Measurements from ENCODE around the gene OVOL1.
"Not testable (repeated sequence)": the region's sequence is repeated elsewhere in the genome, so short reads cannot be mapped to it uniquely, and the experiment has no call there.

Gene OVOL1

DNA sequence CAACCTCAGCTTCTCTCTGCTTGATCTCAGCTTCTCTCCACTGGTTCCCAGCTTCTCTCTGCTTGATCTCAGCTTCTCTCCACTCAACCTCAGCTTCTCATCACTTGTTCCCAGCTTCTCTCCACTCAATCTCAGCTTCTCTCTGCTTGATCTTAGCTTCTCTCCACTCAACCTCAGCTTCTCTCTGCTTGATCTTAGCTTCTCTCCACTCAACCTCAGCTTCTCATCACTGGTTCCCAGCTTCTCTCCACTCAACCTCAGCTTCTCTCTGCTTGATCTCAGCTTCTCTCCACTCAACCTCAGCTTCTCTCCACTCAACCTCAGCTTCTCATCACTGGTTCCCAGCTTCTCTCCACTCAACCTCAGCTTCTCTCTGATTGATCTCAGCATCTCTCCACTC lies 45.4 kb downstream of the OVOL1 start:
- not testable (repeated sequence) for H2BK12ac ChIP-seq (ENCODE audit: low read length in 2 of 2); H3K9me3 ChIP-seq (ENCODE audit: control insufficient read depth, low read length); H3K9ac ChIP-seq (ENCODE audit: low read length)

DNA sequence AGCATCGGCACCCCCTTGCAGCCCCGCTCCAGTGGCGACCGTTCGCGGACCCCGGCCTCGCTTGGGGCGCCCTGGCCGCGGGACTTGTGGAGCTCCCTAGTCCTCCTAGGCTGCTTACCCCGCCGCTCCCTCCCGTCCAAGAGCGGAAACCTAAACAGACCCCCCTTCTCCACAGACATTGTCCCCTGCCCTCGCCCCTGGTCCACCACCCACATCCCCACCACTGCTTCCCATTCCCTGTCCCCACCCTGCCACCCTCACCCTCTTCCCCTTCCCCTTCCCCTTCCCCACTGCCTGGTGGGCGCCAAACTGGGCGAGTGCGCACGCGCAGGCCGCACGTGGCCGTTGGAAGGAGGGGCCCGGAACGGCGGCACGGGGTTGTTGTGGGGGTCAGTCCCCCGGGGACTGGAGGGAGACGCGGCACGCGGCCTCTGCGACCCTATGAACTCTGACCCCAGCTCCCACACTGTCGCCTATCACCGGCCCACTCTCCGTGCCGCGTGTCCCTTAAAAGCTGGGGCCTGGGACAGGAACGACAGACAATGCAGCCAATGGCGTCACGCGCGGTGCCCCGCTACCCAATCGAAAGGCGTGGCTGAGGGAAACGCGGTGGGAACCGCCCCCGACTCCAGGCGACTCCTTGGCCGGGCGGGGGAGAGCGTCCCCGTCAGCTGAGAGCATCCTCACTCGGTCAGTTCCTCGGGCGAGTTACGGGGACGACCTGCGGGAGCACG lies 46.6 kb downstream of the OVOL1 start, which contains the start of gene SNX32:
Gene SNX32, plus strand, starts transcription at position 667 of the 734 bp plus-strand sequence. CDS start 103 bp downstream, outside the sequence.
- H3K9me3 ChIP-seq (ENCODE audit: control insufficient read depth, low read length), result no peaks in the 10 kb centered on the region
- H4K91ac ChIP-seq (ENCODE audit: low read length), result peak within 1 kb of the TSS; percentile 91
- peak within 1 kb of the TSS; percentile 64 for H3K4me2 ChIP-seq (ENCODE audit: low read length, poor library complexity, severe bottlenecking)
- H3K14ac ChIP-seq (ENCODE audit: low read length in 2 of 2), result peak within 1 kb of the TSS in 1 of 2 experiments; percentile 93
- peak within 1 kb of the TSS; percentile 72 to 87 for H3K18ac ChIP-seq (ENCODE audit: low read depth in 1 of 2, low read length in 2 of 2)
- H2BK15ac ChIP-seq (ENCODE audit: low read depth, poor library complexity, severe bottlenecking), result peak within 1 kb of the TSS; percentile 84
- no peak within 1 kb of the TSS for H3K23ac ChIP-seq (ENCODE audit: low read length in 2 of 2)
- peak within 1 kb of the TSS; percentile 83 for H3K9ac ChIP-seq (ENCODE audit: low read length)
- peaks cover 16% of the 10 kb centered on the region for H3K4me1 ChIP-seq (ENCODE audit: control insufficient read depth, insufficient read depth, low read depth, low read length)
- H2AFZ ChIP-seq (ENCODE audit: low read depth, low read length), result peak within 1 kb of the TSS; percentile 48
- peak; percentile 93 for DNase-seq
- H2BK5ac ChIP-seq (ENCODE audit: low read depth, low read length, poor library complexity, severe bottlenecking), result no peak within 1 kb of the TSS
- 6% methylated on average over 55 of the region's 63 CpGs for WGBS
- H2AK5ac ChIP-seq (ENCODE audit: low read length, severe bottlenecking), result no peak within 1 kb of the TSS
- no peaks in the 10 kb centered on the region for H3K36me3 ChIP-seq (ENCODE audit: control insufficient read depth in 1 of 2, insufficient read depth in 2 of 2, low read depth in 1 of 2, low read length in 2 of 2)
- H3K27ac ChIP-seq (ENCODE audit: low read length, poor library complexity, severe bottlenecking), result no peak within 1 kb of the TSS
- peak within 1 kb of the TSS; percentile 50 to 84 for H3K4me3 ChIP-seq (ENCODE audit: insufficient read depth in 1 of 2, low read depth in 1 of 2, low read length in 2 of 2)
- peak within 1 kb of the TSS in 1 of 2 experiments; percentile 57 for H3K4ac ChIP-seq (ENCODE audit: low read depth in 1 of 2, low read length in 2 of 2)
- no peaks in the 10 kb centered on the region for H3K79me1 ChIP-seq (replicated peaks; ENCODE audit: low read length, poor library complexity, severe bottlenecking)
- peak within 1 kb of the TSS; percentile 96 for H4K8ac ChIP-seq (ENCODE audit: low read length)
- peak within 1 kb of the TSS; percentile 0 to 18 for H2BK12ac ChIP-seq (ENCODE audit: low read length in 2 of 2)
- H2BK120ac ChIP-seq (ENCODE audit: low read depth, low read length), result peak within 1 kb of the TSS; percentile 22
- peaks cover 25 to 41% of the 10 kb centered on the region in 2 experiments for H3K27me3 ChIP-seq (ENCODE audit: control insufficient read depth in 1 of 2, insufficient read depth in 1 of 2, low read length in 2 of 2)

More for the DNA sequence above, 45.4 kb downstream of the OVOL1 start:
- not testable (repeated sequence) for H3K27ac ChIP-seq (ENCODE audit: low read length, poor library complexity, severe bottlenecking); H2BK120ac ChIP-seq (ENCODE audit: low read depth, low read length); H2BK5ac ChIP-seq (ENCODE audit: low read depth, low read length, poor library complexity, severe bottlenecking); H3K23ac ChIP-seq (ENCODE audit: low read length in 2 of 2); H3K14ac ChIP-seq (ENCODE audit: low read length in 2 of 2); H3K79me1 ChIP-seq (replicated peaks; ENCODE audit: low read length, poor library complexity, severe bottlenecking); H2AFZ ChIP-seq (ENCODE audit: low read depth, low read length); H3K4me3 ChIP-seq (ENCODE audit: insufficient read depth in 1 of 2, low read depth in 1 of 2, low read length in 2 of 2); H2AK5ac ChIP-seq (ENCODE audit: low read length, severe bottlenecking); H3K4ac ChIP-seq (ENCODE audit: low read depth in 1 of 2, low read length in 2 of 2); H3K4me2 ChIP-seq (ENCODE audit: low read length, poor library complexity, severe bottlenecking); H3K36me3 ChIP-seq (ENCODE audit: control insufficient read depth in 1 of 2, insufficient read depth in 2 of 2, low read depth in 1 of 2, low read length in 2 of 2); DNase-seq; H3K18ac ChIP-seq (ENCODE audit: low read depth in 1 of 2, low read length in 2 of 2); H2BK15ac ChIP-seq (ENCODE audit: low read depth, poor library complexity, severe bottlenecking); H4K8ac ChIP-seq (ENCODE audit: low read length); H4K91ac ChIP-seq (ENCODE audit: low read length)
- Histone ChIP-seq H3K4me1 (ENCODE audit: control insufficient read depth, insufficient read depth, low read depth, low read length) (peaks cover 16% of the 10 kb centered on the region), H3K27me3 (ENCODE audit: control insufficient read depth in 1 of 2, insufficient read depth in 1 of 2, low read length in 2 of 2) (peaks cover 25 to 49% of the 10 kb centered on the region in 2 experiments)

DNA sequence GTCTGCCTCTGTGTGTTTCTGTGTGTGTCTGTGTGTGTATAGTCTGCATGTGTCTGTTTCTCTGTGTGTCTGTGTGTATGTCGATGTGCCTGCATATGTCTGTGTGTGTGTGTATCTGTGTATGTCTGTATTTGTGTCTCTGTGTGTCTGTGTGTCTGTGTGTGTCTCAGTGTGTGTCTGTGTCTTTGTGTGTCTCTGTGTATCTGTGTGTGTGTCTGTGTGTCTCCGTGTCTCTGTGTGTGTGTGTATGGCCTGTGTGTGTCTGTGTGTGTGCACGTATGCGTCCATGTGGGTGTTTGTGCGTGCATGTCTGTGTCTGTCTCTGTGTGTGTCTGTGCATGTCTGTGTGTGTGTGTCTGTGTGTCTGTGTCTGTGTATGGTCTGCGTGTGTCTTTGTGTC lies 47.3 kb downstream of the OVOL1 start:
- H3K27me3 ChIP-seq (ENCODE audit: control insufficient read depth in 1 of 2, insufficient read depth in 1 of 2, low read length in 2 of 2), result peaks cover 24 to 35% of the 10 kb centered on the region in 2 experiments
- H2BK120ac ChIP-seq (ENCODE audit: low read depth, low read length), result no peak overlapping the region
- no peak for DNase-seq
- H2AFZ ChIP-seq (ENCODE audit: low read depth, low read length), result peak overlapping the region; percentile 46
- no peaks in the 10 kb centered on the region for H3K9me3 ChIP-seq (ENCODE audit: control insufficient read depth, low read length)
- peak overlapping the region; percentile 91 for H4K8ac ChIP-seq (ENCODE audit: low read length)
- no peak overlapping the region for H3K27ac ChIP-seq (ENCODE audit: low read length, poor library complexity, severe bottlenecking)
- no peak overlapping the region for H3K23ac ChIP-seq (ENCODE audit: low read length in 2 of 2)
- no peaks in the 10 kb centered on the region for H3K79me1 ChIP-seq (replicated peaks; ENCODE audit: low read length, poor library complexity, severe bottlenecking)
- H3K9ac ChIP-seq (ENCODE audit: low read length), result peak overlapping the region; percentile 83
- H3K4me2 ChIP-seq (ENCODE audit: low read length, poor library complexity, severe bottlenecking), result peak overlapping the region; percentile 64
- H3K4me3 ChIP-seq (ENCODE audit: insufficient read depth in 1 of 2, low read depth in 1 of 2, low read length in 2 of 2), result peak overlapping the region; percentile 41 to 84
- peak overlapping the region; percentile 14 to 72 for H3K18ac ChIP-seq (ENCODE audit: low read depth in 1 of 2, low read length in 2 of 2)
- WGBS, result 70% methylated on average over 6 of the region's 6 CpGs
- H2AK5ac ChIP-seq (ENCODE audit: low read length, severe bottlenecking), result no peak overlapping the region
- no peak overlapping the region for H2BK15ac ChIP-seq (ENCODE audit: low read depth, poor library complexity, severe bottlenecking)
- H2BK5ac ChIP-seq (ENCODE audit: low read depth, low read length, poor library complexity, severe bottlenecking), result no peak overlapping the region
- no peaks in the 10 kb centered on the region for H3K36me3 ChIP-seq (ENCODE audit: control insufficient read depth in 1 of 2, insufficient read depth in 2 of 2, low read depth in 1 of 2, low read length in 2 of 2)
- peak overlapping the region in 1 of 2 experiments; percentile 18 for H2BK12ac ChIP-seq (ENCODE audit: low read length in 2 of 2)
- H3K14ac ChIP-seq (ENCODE audit: low read length in 2 of 2), result peak overlapping the region in 1 of 2 experiments; percentile 93
- peak overlapping the region; percentile 78 for H4K91ac ChIP-seq (ENCODE audit: low read length)
- no peak overlapping the region for H3K4ac ChIP-seq (ENCODE audit: low read depth in 1 of 2, low read length in 2 of 2)
- peaks cover 16% of the 10 kb centered on the region for H3K4me1 ChIP-seq (ENCODE audit: control insufficient read depth, insufficient read depth, low read depth, low read length)

DNA sequence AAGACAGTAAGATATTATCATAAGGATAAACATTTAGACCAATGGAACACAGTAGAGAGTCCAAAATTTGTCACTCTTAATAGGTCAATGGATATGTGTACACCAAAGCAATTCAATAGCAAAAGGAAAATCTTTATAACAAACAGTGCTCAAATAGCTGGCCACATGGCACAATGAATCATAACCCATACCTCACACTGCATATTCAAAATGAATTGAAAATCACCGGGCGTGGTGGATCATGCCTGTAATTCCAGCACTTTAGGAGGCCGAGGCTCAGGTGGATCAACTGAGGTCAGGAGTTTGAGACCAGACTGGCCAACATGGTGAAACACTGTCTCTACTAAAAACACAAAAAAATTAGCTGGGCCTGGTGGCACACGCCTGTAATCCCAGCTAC lies 55.3 kb downstream of the OVOL1 start:
- Histone ChIP-seq H3K4ac (ENCODE audit: low read depth in 1 of 2, low read length in 2 of 2) (no peak overlapping the region), H3K79me1 (replicated peaks; ENCODE audit: low read length, poor library complexity, severe bottlenecking) (no peaks in the 10 kb centered on the region), H3K36me3 (ENCODE audit: control insufficient read depth in 1 of 2, insufficient read depth in 2 of 2, low read depth in 1 of 2, low read length in 2 of 2) (no peaks in the 10 kb centered on the region), H3K4me2 (ENCODE audit: low read length, poor library complexity, severe bottlenecking) (no peak overlapping the region), H4K91ac (ENCODE audit: low read length) (no peak overlapping the region), H3K27ac (ENCODE audit: low read length, poor library complexity, severe bottlenecking) (no peak overlapping the region), H3K18ac (ENCODE audit: low read depth in 1 of 2, low read length in 2 of 2) (no peak overlapping the region), H2AFZ (ENCODE audit: low read depth, low read length) (no peak overlapping the region), H3K4me3 (ENCODE audit: insufficient read depth in 1 of 2, low read depth in 1 of 2, low read length in 2 of 2) (no peak overlapping the region), H2BK15ac (ENCODE audit: low read depth, poor library complexity, severe bottlenecking) (no peak overlapping the region), H2AK5ac (ENCODE audit: low read length, severe bottlenecking) (no peak overlapping the region), H3K9ac (ENCODE audit: low read length) (no peak overlapping the region), H2BK120ac (ENCODE audit: low read depth, low read length) (no peak overlapping the region), H3K4me1 (ENCODE audit: control insufficient read depth, insufficient read depth, low read depth, low read length) (no peaks in the 10 kb centered on the region), H4K8ac (ENCODE audit: low read length) (no peak overlapping the region), H3K9me3 (ENCODE audit: control insufficient read depth, low read length) (no peaks in the 10 kb centered on the region), H2BK12ac (ENCODE audit: low read length in 2 of 2) (no peak overlapping the region), H3K23ac (ENCODE audit: low read length in 2 of 2) (no peak overlapping the region), H2BK5ac (ENCODE audit: low read depth, low read length, poor library complexity, severe bottlenecking) (no peak overlapping the region), H3K14ac (ENCODE audit: low read length in 2 of 2) (no peak overlapping the region), H3K27me3 (ENCODE audit: control insufficient read depth in 1 of 2, insufficient read depth in 1 of 2, low read length in 2 of 2) (no peaks in the 10 kb centered on the region)
- DNase-seq, result no peak
- WGBS, result 90% methylated on average over 4 of the region's 4 CpGs
